ENCODE measurements around the gene MAP3K14.
A peak's percentile ranks its signal among the peaks of the same experiment; 100 is the strongest.

Gene MAP3K14

DNA sequence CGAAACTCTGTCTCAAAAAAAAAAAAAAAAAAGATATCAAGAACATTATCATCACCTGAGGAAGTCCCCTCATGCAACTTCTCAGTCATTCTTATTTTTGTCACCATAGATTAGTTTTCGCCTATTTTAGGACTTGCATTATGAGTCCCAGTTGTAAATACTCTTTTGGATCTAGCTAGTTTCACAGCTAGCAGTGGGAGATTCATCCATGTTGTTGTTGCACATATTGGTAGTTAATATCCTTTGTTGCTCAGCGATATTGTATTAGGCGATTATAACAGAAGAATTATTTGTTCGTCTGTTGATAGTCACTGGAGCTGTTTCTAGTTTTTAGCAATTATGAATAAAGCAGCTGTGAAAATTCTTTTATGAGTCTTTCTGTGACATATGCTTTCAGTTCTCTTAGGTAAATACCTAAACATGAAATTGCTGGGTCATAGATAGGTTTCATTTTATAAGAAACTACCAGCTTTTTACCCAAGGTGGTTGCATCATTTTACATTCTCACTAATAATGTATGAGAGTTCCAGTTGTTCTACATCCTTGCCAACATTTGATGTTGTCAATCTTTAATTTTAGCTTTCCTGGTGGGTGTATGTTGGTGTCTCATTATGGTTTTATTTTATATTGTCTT lies 40.7 kb upstream of the MAP3K14 start:
- TF ChIP-seq, protein P1, sequence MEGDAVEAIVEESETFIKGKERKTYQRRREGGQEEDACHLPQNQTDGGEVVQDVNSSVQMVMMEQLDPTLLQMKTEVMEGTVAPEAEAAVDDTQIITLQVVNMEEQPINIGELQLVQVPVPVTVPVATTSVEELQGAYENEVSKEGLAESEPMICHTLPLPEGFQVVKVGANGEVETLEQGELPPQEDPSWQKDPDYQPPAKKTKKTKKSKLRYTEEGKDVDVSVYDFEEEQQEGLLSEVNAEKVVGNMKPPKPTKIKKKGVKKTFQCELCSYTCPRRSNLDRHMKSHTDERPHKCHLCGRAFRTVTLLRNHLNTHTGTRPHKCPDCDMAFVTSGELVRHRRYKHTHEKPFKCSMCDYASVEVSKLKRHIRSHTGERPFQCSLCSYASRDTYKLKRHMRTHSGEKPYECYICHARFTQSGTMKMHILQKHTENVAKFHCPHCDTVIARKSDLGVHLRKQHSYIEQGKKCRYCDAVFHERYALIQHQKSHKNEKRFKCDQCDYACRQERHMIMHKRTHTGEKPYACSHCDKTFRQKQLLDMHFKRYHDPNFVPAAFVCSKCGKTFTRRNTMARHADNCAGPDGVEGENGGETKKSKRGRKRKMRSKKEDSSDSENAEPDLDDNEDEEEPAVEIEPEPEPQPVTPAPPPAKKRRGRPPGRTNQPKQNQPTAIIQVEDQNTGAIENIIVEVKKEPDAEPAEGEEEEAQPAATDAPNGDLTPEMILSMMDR (IDR thresholded peaks at IDR 0.05; ENCODE audit: low read depth, low read length), result no peak
- no peak for DNase-seq (ENCODE audit: extremely low read depth, low read depth)

DNA sequence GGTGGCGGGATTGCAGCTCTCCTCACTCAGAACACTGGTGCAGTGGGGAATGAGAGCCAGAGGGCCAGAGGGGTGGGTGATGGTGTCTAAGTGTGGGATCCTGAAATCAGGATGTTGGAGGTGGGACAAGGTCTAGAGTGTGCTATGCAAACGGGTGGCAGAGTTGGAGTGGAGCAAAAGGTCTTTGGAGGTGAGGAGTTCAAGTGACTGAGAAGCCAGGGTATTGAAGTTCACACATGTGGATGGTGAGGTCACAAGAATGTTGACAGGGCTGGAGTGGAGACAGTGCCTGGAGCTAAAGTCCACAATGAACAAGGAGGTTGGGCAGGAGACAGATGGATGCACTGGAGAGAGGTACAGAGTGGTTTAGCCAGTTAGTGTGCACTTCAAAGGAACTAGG lies 38.3 kb upstream of the MAP3K14 start:
- no peak for DNase-seq (ENCODE audit: extremely low read depth, low read depth)
- TF ChIP-seq, protein P1 (IDR thresholded peaks at IDR 0.05; ENCODE audit: low read depth, low read length), result no peak

DNA sequence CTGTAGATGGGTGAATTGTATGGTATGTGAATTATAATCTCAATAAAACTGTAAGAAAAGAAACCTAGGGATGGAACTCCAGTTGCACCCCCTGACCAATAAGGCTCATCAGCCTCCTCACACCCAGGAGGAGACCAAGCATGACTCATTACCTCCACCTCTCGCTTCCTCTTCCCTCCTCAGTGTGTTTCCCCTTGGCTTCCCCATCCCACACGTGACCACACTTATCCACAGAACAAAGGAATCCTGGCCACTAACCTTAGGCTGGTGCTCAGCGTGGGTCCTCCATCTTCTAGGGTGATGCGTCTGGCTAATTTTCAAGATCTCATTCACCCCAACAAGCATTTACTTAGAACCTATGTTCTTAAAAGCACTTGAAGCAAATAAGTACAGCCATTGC lies 36.2 kb upstream of the MAP3K14 start:
- no peak for DNase-seq (ENCODE audit: extremely low read depth, low read depth)
- TF ChIP-seq, protein P1 (IDR thresholded peaks at IDR 0.05; ENCODE audit: low read depth, low read length), result no peak

DNA sequence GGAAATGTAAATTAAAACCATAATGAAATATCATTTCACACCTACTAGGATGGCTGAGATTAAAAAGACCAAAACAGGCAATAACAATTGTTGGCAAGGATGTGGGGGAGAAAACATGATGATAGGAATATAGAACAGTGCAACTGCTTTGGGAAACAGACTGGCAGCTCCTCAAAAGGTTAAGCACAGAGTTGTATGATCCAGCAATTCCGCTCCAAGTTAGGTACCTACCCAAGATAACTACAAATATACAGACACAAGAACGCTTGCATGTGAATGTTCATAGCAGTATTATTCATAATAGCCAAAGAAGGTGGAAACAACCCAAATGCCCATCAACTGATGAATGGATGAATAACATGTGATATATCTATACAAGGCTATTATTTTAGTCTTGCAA lies 35.0 kb upstream of the MAP3K14 start:
- DNase-seq (ENCODE audit: extremely low read depth, low read depth), result no peak
- TF ChIP-seq, protein P1 (IDR thresholded peaks at IDR 0.05; ENCODE audit: low read depth, low read length), result no peak

DNA sequence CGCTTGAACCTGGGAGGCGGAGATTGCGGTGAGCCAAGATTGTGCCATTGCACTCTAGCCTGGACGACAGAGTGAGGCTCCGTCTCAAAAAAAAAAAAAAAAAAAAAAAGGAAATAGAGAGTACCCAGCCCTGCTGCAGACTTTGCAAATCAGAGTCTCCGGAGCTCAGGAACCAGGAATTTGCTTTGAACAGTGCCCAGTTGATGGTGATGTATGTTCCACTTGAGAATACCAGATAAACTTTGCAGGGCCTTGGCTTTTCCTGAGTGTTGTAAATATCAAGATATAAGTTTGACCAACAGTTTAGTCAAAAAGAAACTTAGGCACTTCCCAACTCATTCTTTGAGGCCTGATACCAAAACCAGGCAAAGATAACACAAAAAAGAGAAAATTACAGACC lies 30.6 kb upstream of the MAP3K14 start:
- TF ChIP-seq, protein P1 (IDR thresholded peaks at IDR 0.05; ENCODE audit: low read depth, low read length), result no peak
- no peak for DNase-seq (ENCODE audit: extremely low read depth, low read depth)

DNA sequence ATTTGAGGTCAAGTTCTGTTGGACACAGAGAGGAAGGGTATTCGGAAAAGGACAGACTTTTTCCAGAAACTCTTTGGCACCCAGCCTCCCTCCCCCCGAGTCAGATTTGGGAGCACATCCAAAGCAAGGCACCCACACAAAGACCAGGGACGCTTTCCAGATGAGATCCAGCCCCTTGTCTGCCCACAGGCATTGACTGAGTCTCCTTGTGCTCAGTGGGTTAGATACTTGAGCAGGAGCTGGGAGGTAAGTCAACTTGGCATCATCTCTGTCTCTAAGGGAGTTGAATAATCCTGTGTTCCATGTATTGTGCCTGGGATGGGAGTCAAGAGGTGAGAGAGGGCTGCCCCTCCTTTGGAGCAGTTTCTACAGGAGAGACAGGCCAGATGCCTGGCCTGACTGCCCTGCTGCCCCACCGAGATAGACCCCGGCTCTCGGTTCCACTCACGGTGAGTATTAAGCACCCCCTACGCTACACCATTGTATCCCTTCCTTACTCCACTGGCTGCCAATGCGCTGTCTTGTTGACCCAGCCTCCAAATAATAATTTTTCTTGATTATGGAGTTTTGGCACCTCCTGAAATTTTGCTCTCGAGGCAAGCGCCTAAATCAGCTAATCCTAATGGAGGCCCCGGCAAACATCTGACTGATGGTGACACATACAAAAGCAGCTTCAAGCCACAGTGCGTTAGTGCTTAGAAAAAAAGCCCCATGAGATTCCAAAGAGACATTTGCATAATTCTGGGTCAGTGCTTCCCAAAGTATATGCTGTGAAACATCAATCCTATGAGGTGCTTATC lies 29.6 kb upstream of the MAP3K14 start:
- TF ChIP-seq, protein P1 (IDR thresholded peaks at IDR 0.05; ENCODE audit: low read depth, low read length), result no peak
- peak; percentile 8 for DNase-seq (ENCODE audit: extremely low read depth, low read depth)

DNA sequence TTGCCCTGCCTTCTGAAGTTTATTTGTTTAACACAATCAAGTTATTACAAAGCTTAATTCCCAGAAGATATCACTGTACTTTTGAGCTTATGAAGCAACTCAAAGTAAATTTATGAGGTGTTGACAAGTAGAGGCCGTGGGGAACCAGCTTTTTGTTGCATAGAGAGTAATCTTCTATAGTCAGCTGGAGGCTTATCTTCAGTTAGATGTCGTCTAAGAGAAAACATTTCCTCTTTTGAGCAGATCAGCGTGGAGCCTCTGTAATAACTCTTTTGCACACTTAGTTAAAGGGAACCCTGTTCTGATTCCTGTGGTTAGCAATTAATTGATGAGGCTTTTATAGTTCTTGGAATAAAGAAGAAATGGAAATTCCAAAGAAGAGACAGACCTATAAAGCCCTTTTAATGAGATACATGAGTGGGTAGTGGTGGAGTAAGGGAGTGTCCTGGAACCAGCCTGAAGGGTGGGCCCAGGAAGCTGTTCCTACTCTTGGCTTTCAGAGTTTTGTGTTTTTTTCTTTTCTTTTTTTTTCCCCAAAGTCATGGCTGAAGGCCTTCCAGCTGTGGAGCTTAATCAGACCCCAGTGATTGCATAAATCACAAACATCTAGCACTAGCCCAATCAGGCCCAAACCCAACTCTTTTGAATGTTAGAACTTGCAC lies 28.9 kb upstream of the MAP3K14 start:
- DNase-seq (ENCODE audit: extremely low read depth, low read depth), result peak; percentile 43
- TF ChIP-seq, protein P1 (IDR thresholded peaks at IDR 0.05; ENCODE audit: low read depth, low read length), result no peak
